ENCODE results near the gene HSBP1L1. TPM values are rescaled to one million over a fixed set of nuclear protein-coding genes. Genes with fewer than 3 reads are reported as not detected.

Gene HSBP1L1
- polyA plus RNA-seq (2012; ENCODE audit: insufficient read depth, insufficient read length, low read depth) = 12.1 TPM

DNA sequence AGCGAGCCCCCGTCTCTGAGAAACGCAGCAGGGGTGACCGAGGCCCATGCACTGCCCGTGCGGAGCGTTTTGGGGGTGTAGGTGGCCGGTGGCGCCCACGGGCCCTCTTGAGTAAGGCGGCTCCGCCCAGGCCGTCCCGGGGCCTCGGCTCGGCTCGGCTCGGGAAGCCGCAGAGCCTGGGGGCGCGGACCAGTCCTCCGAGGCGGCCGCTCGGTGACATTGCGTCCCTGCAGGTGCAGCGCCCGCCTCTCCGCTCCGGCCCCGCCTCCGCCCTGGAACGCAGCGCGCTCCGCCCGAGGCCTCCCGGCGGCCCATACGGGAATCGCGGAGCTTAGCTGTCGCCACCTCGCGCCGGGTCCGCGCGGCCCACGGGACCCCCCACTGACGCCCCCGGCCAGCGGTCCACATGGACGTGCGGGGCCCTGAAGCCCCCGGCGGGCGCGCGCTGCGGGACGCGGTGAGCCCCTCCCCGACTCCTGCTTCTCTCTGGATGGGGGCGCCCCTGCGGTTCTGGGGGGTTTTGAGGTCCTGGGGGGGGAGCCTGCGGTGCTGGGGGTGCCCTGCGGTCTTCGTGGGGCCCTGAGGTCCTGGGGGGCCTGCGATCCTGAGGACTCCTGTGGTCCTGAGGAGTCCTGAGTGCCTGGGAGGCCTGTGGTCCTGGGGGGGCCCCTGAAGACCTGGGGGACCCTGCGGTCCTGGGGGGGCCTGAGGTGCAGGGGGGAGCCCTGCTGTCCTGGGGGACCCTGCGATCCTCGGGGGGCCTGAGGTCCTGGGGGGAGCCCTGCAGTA, at the start of gene HSBP1L1:
HSBP1L1 (plus strand) TSS at position 314 of the 789 bp plus-strand sequence; CDS start at position 407, 93 bp downstream.
- no peaks in the 10 kb centered on the region for H3K27me3 ChIP-seq
- H3K4me1 ChIP-seq = no peaks in the 10 kb centered on the region
- H3K4me3 ChIP-seq (ENCODE audit: low read depth, low read length) = peak within 1 kb of the TSS; percentile 23

DNA sequence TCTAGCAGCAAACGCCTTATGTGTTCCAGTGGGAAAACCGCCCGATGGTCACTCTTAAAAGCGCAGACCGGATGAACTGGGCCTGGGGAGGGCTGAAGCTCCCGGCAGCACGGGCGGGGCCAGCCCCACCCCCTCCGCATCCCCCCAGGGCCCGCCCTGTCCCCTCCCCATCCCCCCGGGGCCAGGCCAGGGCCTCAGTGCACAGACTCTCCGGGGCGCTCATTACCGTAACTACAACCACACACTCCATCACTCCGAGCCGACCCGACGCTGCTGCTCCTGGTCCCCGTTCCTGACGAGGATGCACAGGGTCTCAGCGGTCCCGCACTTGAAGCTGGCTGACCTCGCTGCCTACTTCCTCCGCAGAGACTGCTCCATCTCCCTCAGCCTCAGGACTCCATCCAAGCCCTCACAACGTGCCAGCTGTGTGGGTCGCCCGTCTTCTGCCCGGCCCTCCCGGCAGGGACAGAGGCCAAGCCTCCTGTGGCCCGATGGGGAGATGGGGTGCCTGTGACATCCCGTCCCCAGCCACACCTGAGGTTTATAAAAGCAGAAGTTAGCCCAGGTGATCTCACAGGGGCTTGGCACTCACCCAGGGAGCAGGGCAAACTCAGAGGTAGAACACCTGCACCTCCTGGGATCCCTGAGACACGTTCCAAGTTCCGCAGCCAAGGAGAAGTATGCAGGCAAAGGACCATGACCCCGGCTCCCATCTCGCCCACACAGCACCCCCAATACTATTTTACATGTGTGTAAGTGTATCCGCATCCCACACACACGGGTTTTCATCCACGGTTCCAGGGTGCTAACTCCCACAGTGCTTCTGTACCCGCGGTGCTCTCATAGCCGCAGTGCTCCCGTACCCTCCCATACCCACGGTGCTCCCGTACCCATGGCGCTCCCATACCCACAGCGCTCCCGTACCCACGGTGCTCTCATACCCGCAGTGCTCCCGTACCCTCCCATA, 49.0 kb upstream of the HSBP1L1 start:
- Histone ChIP-seq H3K27me3 (no peaks in the 10 kb centered on the region), H3K4me1 (no peaks in the 10 kb centered on the region), H3K9me3 (no peaks in the 10 kb centered on the region), H3K36me3 (no peaks in the 10 kb centered on the region), H3K4me3 (ENCODE audit: low read depth, low read length) (no peak overlapping the region)
- DNase-seq = no peak
- TF ChIP-seq, protein P1, sequence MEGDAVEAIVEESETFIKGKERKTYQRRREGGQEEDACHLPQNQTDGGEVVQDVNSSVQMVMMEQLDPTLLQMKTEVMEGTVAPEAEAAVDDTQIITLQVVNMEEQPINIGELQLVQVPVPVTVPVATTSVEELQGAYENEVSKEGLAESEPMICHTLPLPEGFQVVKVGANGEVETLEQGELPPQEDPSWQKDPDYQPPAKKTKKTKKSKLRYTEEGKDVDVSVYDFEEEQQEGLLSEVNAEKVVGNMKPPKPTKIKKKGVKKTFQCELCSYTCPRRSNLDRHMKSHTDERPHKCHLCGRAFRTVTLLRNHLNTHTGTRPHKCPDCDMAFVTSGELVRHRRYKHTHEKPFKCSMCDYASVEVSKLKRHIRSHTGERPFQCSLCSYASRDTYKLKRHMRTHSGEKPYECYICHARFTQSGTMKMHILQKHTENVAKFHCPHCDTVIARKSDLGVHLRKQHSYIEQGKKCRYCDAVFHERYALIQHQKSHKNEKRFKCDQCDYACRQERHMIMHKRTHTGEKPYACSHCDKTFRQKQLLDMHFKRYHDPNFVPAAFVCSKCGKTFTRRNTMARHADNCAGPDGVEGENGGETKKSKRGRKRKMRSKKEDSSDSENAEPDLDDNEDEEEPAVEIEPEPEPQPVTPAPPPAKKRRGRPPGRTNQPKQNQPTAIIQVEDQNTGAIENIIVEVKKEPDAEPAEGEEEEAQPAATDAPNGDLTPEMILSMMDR (IDR thresholded peaks at IDR 0.05; ENCODE audit: low read depth, low read length) = no peak

More for the DNA sequence above, at the start of gene HSBP1L1:
- Histone ChIP-seq H3K9me3 (no peaks in the 10 kb centered on the region), H3K36me3 (no peaks in the 10 kb centered on the region)
- DNase-seq = peak; percentile 33
- TF ChIP-seq, protein P1 (IDR thresholded peaks at IDR 0.05; ENCODE audit: low read depth, low read length) = no peak

DNA sequence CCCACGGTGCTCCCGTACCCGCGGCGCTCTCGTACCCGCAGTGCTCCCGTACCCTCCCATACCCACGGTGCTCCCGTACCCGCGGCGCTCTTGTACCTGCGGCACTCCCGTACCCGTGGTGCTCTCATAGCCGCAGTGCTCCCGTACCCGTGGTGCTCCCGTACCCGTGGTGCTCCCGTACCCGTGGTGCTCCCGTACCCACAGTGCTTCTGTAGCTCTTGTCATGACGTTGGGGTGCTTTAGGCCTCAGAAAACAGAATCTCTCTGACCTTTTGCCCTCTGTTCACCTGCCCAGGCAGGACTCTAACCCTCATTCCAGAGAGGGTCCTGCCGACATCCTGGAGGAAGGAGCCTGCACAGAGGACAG, 48.3 kb upstream of the HSBP1L1 start:
- H3K4me3 ChIP-seq (ENCODE audit: low read depth, low read length) = no peak overlapping the region
- H3K27me3 ChIP-seq = no peaks in the 10 kb centered on the region
- DNase-seq = no peak
- TF ChIP-seq, protein P1 (IDR thresholded peaks at IDR 0.05; ENCODE audit: low read depth, low read length) = no peak
- H3K9me3 ChIP-seq = no peaks in the 10 kb centered on the region
- no peaks in the 10 kb centered on the region for H3K36me3 ChIP-seq
- H3K4me1 ChIP-seq = no peaks in the 10 kb centered on the region

DNA sequence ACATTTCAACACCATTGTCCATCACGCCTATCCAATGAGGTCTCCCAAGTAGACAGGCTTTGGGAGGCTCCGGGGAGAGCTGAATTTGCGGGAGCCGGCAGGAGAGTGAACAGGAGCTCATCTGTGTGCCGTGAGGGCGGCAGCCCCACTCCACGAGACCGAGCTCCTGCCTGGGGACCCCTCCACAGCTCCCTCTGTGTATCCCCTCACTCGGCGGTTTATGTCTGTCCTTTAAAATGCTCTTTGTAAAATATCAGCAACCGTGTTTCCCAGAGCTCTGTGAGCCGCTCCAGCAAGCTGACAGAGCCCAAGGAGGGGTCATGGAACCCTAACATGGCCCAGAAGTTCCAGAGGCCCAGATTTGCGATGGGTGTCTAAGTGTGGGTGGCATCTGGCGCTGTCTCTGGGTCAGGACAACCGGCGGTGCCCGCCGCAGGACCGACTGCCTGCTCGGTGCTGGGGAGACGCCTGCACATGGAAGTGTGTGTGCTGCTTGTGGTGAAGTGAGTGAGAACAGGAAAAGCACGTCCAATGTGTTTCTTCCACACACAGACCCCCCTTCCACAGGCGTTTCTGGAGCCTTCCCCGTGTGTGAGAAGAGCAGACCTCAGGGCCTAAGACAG, 47.8 kb upstream of the HSBP1L1 start:
- H3K9me3 ChIP-seq = no peaks in the 10 kb centered on the region
- no peak for DNase-seq
- no peaks in the 10 kb centered on the region for H3K4me1 ChIP-seq
- TF ChIP-seq, protein P1 (IDR thresholded peaks at IDR 0.05; ENCODE audit: low read depth, low read length) = no peak
- no peak overlapping the region for H3K4me3 ChIP-seq (ENCODE audit: low read depth, low read length)
- no peaks in the 10 kb centered on the region for H3K27me3 ChIP-seq
- H3K36me3 ChIP-seq = no peaks in the 10 kb centered on the region

DNA sequence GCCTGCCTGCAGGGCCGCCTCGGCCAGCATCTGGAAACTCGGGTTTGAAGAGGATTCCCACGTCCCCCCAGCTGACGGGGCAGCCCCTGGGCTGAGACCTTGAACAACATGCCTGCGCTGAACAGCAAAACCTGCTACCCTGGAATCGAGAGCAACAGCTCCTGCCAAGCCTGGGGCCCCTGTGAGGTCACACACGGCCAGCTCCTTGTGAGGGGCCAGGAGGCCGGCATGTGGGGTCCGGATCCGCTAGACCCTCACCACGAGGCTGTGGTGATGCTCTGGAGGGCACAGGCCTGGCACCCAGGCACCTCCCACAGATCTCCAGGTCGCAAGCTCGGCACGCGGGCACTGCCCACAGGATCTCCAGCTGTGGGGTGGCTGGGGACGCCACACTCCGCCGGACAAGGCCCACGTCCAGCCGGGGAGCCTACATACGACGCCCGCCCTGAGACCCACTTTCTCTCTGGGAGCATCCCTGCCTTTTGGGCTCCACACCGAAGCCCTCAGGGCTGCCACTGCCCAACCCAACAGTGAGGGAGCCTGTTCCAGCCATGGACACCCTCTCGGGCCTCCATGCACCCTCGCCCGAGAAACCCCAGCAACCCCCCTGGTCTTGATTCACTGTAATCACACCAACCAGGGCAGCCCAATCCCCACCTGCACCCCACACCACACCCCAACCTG, 47.1 kb upstream of the HSBP1L1 start:
- TF ChIP-seq, protein P1 (IDR thresholded peaks at IDR 0.05; ENCODE audit: low read depth, low read length) = no peak
- no peaks in the 10 kb centered on the region for H3K4me1 ChIP-seq
- DNase-seq = no peak
- H3K36me3 ChIP-seq = no peaks in the 10 kb centered on the region
- no peaks in the 10 kb centered on the region for H3K27me3 ChIP-seq
- no peaks in the 10 kb centered on the region for H3K9me3 ChIP-seq
- no peak overlapping the region for H3K4me3 ChIP-seq (ENCODE audit: low read depth, low read length)

All from BE2C (cell line).